ENCODE measurements around the gene SRP54. TPM values are rescaled to one million over a fixed set of nuclear protein-coding genes. Genes with fewer than 3 reads are reported as not detected.
"Not testable (repeated sequence)": the region's sequence is repeated elsewhere in the genome, so short reads cannot be mapped to it uniquely, and the experiment has no call there.

Gene SRP54
- total RNA-seq, 1 donor from 2014 or later, result 43.1 TPM

GRCh38 chr14:35016568-35016967 lies 33.8 kb downstream of the SRP54 start:
- H3K27me3 Mint-ChIP-seq (ENCODE audit: low read depth), result no peaks in the 10 kb centered on the region
- no peak overlapping the region for H3K4me3 Mint-ChIP-seq
- no peaks in the 10 kb centered on the region for H3K9me3 Mint-ChIP-seq
- no peak for DNase-seq (ENCODE audit: low read depth, low spot score)
- H3K27ac Mint-ChIP-seq (ENCODE audit: unreplicated experiment), result no peak overlapping the region
- no peaks in the 10 kb centered on the region for H3K4me1 Mint-ChIP-seq
- peaks cover 23% of the 10 kb centered on the region for H3K36me3 Mint-ChIP-seq (ENCODE audit: low read depth)
- no peak for TF ChIP-seq CTCF (conservative IDR thresholded peaks at IDR 0.05)

- no peak for DNase-seq (ENCODE audit: low read depth, low spot score)
- Mint-ChIP-seq H3K4me1 (no peaks in the 10 kb centered on the region), H3K27ac (ENCODE audit: unreplicated experiment) (no peak overlapping the region), H3K36me3 (ENCODE audit: low read depth) (peaks cover 16% of the 10 kb centered on the region), H3K9me3 (no peaks in the 10 kb centered on the region), H3K27me3 (ENCODE audit: low read depth) (no peaks in the 10 kb centered on the region), H3K4me3 (no peak overlapping the region)
- TF ChIP-seq CTCF (conservative IDR thresholded peaks at IDR 0.05), result no peak
Observed at GRCh38 chr14:35020713-35021112, 37.9 kb downstream of the SRP54 start.

GRCh38 chr14:35028435-35028834 lies 45.6 kb downstream of the SRP54 start:
- Mint-ChIP-seq H3K36me3 (ENCODE audit: low read depth) (peaks cover 21% of the 10 kb centered on the region), H3K4me3 (no peak overlapping the region), H3K9me3 (peaks cover 2% of the 10 kb centered on the region), H3K4me1 (no peaks in the 10 kb centered on the region), H3K27me3 (ENCODE audit: low read depth) (no peaks in the 10 kb centered on the region), H3K27ac (ENCODE audit: unreplicated experiment) (no peak overlapping the region)
- DNase-seq (ENCODE audit: low read depth, low spot score), result no peak
- no peak for TF ChIP-seq CTCF (conservative IDR thresholded peaks at IDR 0.05)

GRCh38 chr14:35032562-35032961 lies 49.8 kb downstream of the SRP54 start:
- no peak for TF ChIP-seq CTCF (conservative IDR thresholded peaks at IDR 0.05)
- Mint-ChIP-seq H3K4me3 (no peak overlapping the region), H3K36me3 (ENCODE audit: low read depth) (peaks cover 31% of the 10 kb centered on the region), H3K9me3 (peaks cover 11% of the 10 kb centered on the region), H3K4me1 (no peaks in the 10 kb centered on the region), H3K27me3 (ENCODE audit: low read depth) (no peaks in the 10 kb centered on the region), H3K27ac (ENCODE audit: unreplicated experiment) (no peak overlapping the region)
- no peak for DNase-seq (ENCODE audit: low read depth, low spot score)

- Mint-ChIP-seq H3K27me3 (ENCODE audit: low read depth) (no peaks in the 10 kb centered on the region), H3K4me1 (no peaks in the 10 kb centered on the region), H3K9me3 (peaks cover 11% of the 10 kb centered on the region), H3K4me3 (no peak overlapping the region), H3K36me3 (ENCODE audit: low read depth) (peaks cover 27% of the 10 kb centered on the region), H3K27ac (ENCODE audit: unreplicated experiment) (no peak overlapping the region)
- TF ChIP-seq CTCF (conservative IDR thresholded peaks at IDR 0.05), result no peak
- DNase-seq (ENCODE audit: low read depth, low spot score), result no peak
Observed at GRCh38 chr14:35034440-35034833, 51.6 kb downstream of the SRP54 start.

- H3K27ac Mint-ChIP-seq (ENCODE audit: unreplicated experiment); DNase-seq (ENCODE audit: low read depth, low spot score); H3K4me3 Mint-ChIP-seq; H3K27me3 Mint-ChIP-seq (ENCODE audit: low read depth); H3K4me1 Mint-ChIP-seq: not testable (repeated sequence)
- H3K9me3 Mint-ChIP-seq, result peaks cover 11% of the 10 kb centered on the region
- H3K36me3 Mint-ChIP-seq (ENCODE audit: low read depth), result peaks cover 27% of the 10 kb centered on the region
Observed at GRCh38 chr14:35034944-35035554, 52.3 kb downstream of the SRP54 start.

- Mint-ChIP-seq H3K36me3 (ENCODE audit: low read depth) (peaks cover 20% of the 10 kb centered on the region), H3K9me3 (peaks cover 10% of the 10 kb centered on the region)
- not testable (repeated sequence) for H3K27ac Mint-ChIP-seq (ENCODE audit: unreplicated experiment); H3K27me3 Mint-ChIP-seq (ENCODE audit: low read depth); H3K4me3 Mint-ChIP-seq; H3K4me1 Mint-ChIP-seq; DNase-seq (ENCODE audit: low read depth, low spot score)
Observed at GRCh38 chr14:35038312-35038711, 55.5 kb downstream of the SRP54 start.

Data from neural crest cell (in vitro differentiated cells).